ENCODE measurements around the gene KLK11.

GRCh38 chr19:51070334-51071094 lies 44.1 kb upstream of the KLK11 start:
- TF ChIP-seq YY1 (IDR thresholded peaks at IDR 0.05; ENCODE audit: insufficient read depth, insufficient read length): no peak
- TF ChIP-seq ZNF274 (IDR thresholded peaks at IDR 0.05; ENCODE audit: low read depth, low read length): no peak
- no peak for TF ChIP-seq SUZ12 (IDR thresholded peaks at IDR 0.05; ENCODE audit: extremely low read depth, insufficient read depth, insufficient read length)
